Stimulated activated CD8-positive, alpha-beta memory T cell treated with anti-CD3 and anti-CD28 coated beads, Interleukin-7, amount 100 ng/mL, for 4 hours (primary cell): ENCODE measurements around the gene NPFFR1.

ENCODE experiments used
- DNase-seq, 2 donors: peaks; one replicate each; pipeline ENCODE4 v3.0.0-alpha.2; 2020; ENCODE audit warnings: low read depth in 2 of 2

The NPFFR1 gene

DNA sequence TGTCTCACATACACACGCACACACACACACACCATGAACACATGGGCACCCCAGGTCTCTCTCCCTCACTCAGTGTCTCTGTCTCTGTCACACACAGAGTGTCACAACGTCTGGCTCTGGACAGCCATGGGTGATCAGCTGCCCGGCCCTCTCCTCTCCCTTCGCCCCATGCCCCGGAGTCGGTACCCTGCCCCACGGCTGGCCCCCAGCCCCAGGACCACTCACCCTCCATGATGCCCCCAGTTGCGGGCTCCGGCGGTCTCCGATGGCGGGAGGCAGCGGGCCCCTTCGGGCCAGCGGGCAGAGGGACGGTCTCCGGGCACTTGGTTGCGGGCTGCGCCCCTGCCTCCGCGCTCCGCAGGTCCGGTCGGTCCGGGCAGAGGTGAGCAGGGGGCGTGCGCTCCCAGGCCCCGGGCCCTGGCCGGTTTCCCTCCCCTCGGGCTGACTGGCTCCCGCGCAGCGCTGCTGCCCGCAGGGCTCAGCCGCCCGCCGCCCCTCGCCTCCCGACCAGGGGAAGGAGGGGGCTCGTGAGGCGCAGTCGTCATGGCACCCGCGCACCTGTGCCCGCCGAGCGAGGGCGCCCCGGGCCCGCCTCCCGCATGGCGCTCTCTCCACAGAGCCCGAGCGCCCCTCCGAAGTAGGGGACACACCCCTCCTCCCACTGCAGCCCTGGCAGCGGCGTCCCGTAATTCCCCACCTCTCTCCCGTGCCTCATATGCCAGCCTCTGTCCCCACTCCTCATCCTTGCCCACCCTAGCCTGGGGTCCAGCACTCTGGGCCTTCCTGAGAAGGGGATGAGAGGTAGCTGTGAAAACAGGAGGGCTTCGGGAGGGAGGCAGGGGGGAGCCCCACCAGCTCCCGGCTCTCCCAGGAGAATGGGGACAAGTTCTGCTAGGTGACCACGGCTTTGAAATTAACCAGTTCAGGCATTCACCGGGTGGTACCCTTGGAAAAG, at the start of gene NPFFR1:
Gene NPFFR1 (minus strand): TSS at position 560 of the 955 bp plus-strand sequence. CDS start 328 bp downstream, at position 232.
- DNase-seq: no peak

DNA sequence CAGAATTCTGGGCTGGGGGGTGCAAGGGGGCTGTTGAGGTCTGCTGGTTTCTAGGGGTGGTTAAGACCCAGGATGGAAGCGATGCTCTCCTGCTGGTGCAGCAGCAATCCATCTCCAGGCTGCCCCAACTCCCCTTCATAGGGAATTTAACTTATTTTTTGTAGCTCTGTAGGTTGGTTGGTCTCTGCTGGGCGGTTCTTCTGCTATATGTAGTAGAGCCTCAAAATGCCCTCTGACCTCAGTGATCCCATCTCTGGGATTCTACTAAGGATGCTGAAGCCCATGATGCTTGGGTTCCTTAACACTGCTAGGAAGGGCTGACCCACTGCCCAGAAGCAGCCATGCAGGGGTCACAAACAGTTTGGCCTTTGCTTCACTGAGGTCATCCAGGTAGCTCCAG, 49.5 kb upstream of the NPFFR1 start:
- no peak for DNase-seq

DNA sequence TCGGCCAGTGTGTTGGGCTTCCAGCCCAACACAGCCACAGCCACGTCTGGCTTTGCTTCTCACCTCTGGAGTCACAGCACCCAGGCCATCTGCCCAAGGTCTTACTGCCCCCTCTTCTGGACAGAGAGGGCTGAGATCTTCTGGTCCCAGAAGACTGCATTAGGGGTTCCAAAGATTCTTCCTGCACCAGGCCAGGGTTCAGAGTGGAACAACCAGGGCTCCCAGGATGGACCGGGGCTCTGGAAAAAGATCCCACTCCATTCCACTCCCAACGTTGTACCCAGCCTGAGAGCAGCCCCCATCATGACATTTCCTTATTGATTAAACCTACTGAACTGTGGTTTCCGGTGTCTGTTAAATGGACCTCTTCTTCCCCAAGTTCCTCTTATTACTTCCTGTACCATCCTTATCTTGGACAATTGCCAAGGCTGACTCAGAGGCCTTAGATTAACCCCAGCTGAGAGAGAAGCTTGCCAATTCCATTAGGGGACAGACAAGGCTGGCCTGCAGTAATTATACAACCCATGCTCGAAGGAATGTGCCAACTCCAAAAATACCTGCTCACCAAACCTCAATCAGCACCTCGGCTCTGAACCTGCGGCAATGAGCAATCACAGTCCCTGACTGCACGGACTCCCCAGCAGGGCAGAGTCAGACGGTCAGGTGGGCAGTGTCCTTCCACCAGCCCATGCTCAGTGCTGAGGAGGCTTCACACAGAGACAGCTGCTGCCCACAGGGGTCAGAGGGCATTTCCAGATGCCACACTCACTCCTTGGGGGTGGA, 47.9 kb upstream of the NPFFR1 start:
- no peak for DNase-seq

- DNase-seq: no peak
Observed at GRCh38 chr10:70331160-70331485, 47.3 kb upstream of the NPFFR1 start.

GRCh38 chr10:70330671-70331070, 46.9 kb upstream of the NPFFR1 start:
- DNase-seq: no peak

DNA sequence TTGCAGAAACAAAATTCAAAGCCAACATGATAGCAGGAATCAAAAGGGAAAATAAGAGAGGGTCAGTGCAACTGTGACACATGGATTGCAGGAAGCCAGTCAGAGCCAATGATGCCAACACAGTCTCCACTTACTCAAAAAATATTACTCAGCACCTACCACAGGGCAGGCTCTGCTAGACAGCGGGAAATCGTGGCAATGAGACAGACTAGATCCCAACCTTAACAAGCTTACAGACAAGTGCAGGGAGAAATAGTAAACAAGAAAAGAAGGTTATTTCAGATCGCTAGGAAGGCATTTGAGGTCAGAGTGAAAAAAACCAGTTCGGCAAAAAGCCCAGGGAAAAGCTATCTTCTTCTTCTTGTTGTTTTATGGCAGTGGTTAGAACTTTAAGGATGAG, 45.2 kb upstream of the NPFFR1 start:
- no peak for DNase-seq

DNA sequence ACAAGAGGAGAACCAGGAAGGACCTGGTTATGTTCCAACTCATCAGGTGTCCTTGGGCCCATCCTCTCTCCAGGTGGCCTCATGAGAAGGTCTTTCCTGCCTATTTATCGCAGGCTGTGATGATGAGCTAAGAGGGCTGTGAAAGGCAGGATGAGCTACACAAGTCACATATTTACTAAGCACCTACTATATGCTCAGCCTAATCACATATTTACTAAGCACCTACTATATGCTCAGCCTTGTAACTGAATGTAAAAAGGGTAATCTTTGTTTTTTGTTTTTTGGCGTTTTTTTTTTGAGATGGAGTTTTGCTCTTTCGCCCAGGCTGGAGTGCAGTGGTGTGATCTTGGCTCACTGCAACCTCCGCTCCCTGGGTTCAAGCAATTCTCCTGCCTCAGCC, 44.2 kb upstream of the NPFFR1 start:
- DNase-seq: no peak

GRCh38 chr10:70324951-70325781, 41.4 kb upstream of the NPFFR1 start:
- no peak for DNase-seq

GRCh38 chr10:70324339-70324861, 40.6 kb upstream of the NPFFR1 start:
- peak; percentile 5 to 15 for DNase-seq

DNA sequence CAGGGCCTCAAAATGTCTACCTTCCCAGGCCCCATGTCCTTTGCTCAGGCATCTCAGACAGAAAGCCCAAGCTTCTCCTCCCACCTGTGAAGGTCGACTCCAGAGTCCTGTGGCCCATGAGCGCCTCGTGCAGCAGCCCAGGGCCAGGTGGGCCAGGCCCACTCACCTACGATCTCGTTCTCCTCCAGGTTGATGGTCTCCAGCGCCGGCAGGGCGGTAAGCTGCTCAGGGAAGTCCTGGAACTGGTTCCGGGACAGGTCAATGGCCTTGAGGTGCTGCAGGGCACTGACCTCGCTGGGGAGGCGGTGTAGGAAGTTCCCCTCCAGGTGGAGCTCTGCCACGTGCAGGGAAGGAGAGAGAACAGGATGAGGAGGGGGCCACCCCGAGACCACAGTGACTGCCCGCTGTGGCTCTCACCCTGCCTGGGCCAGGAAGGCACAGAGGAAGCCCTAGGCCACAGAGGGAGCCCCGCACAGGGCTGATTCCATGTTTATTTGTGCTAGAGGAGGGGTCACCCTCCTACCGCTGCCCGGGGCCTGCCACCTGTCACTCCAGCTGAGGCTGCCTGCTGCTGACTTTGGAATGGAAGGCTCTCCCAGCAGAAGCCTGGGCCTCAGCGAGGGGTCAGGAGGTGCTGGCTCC, 40.0 kb upstream of the NPFFR1 start:
- DNase-seq: no peak

- no peak for DNase-seq
Observed at GRCh38 chr10:70323138-70323696, 39.4 kb upstream of the NPFFR1 start.

- DNase-seq: no peak
Observed at GRCh38 chr10:70321897-70322890, 38.4 kb upstream of the NPFFR1 start.

DNA sequence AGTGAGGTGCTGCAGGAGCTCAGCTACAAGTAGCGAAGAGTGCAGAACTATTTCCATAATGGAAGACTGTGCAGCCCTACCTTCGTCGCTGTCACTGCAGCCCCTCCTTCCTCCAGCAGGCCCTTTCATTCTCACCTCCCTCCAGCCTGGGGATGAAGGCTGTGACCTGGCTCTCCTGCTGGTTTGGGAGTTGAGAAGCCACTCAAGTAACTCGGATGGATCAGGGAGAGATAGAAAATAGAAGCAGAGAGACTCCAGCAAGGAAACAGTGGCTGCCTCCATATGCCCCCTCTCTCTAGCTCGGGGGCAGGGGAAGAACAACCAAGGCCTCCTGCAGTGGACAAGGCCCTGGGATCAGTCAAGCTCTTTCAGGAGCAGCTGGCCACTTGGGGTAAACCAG, 37.4 kb upstream of the NPFFR1 start:
- no peak for DNase-seq

DNA sequence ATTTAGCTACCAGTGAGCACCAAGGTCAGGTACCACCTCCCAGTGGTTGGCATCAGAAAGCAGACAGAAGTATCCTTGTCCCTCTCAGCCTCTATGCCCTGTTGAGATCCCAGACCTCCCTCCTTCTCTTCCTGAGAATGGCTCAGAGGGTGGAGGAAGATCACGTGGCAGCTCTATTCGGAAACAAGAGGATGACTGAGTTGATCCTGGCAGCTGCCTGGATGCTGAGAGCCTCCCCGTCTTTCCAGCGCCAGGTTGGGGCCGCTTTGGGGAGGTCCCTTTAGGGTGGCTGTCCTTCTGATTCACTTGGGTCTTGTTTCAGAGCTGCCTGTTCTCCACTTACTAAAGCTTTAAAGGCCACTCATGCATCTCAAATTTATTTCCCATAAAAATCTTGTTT, 36.9 kb upstream of the NPFFR1 start:
- DNase-seq: no peak

DNA sequence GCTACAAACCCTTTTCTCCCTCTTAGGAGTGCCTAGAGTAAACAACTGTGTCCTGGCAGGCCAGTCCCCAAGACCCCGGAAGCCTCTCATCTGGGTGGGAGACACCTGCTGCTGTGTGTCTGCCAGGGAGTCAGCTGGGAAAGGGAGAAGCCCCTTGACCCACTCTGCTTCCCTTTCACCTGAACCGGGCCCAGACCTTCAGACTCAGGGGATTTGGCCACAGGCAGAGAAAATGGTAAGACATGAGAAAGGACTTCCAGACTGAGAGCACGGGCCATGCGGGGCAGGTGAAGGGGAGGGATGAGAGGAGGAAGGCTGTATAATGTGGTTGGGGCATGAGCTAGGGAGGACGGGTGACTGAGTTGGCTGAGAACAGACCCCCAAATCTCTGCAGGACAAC, 36.0 kb upstream of the NPFFR1 start:
- DNase-seq: no peak

DNA sequence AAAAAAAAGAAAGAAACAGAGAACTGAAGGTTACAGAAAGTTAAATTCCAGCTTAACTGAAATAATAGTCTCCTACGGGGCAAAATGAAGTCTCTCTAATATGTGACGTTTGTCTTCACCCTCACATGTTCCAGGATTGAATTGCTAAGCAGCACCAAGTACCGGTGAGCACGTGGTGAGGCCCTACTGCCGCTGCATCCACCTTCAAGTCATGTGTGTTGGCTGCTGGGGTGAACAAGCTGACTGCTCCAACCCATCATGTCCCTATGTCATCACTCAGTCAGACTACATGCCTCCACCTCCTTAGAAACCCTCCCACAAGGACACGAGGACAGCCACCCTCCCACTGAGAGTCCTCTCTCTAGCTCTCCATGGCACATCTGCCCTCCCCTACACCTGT, 35.4 kb upstream of the NPFFR1 start:
- DNase-seq: no peak

DNA sequence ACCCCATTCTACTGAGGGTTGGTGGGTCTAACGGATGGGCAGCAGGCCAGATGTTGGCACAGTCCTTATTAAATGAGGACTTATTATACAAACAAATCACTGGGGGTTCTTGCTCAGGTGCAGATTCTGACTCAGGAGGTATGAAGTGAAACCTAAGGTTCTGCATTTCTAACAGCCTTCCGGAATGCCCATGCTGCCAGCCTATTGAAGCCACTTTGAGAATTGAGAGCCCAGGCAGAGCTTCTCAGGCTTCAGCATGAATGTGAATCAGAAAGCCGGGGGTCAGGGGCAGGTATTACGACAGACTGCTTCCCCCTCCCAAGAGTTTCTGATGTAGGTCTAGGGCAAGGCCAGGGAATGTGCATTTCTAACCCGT, 34.1 kb upstream of the NPFFR1 start:
- DNase-seq: no peak

DNA sequence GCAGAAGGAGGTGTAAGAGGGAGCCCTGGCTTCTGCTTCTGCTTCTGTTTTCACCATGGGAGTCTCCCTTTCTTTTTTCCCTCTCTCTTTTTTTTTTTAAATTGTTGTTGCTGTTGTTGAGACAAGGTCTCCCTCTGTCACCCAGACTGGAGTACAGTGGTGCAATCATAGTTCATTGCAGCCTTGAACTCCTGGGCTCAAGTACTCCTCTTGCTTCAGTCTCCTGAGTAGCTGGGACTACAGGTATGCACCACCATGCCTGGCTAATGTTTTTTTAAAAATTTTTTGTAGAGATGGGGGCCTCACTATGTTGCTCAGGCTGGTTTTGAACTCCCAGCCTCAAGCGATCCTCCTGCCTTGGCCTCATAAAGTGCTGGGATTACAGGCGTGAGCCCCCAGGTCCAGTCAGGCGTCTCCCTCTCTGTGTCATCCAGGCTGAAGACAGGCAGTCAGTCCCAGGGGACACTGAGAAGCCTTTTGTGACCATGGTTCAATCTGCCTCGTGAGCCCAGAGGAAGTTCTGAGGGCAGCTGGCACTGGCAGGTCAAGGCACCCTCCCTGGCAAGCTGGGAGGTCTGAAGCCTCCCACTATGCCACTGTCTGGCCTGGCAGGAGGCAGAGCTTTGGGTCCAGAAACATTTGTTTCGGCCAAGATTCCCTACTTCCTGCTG, 33.6 kb upstream of the NPFFR1 start:
- DNase-seq: no peak

DNA sequence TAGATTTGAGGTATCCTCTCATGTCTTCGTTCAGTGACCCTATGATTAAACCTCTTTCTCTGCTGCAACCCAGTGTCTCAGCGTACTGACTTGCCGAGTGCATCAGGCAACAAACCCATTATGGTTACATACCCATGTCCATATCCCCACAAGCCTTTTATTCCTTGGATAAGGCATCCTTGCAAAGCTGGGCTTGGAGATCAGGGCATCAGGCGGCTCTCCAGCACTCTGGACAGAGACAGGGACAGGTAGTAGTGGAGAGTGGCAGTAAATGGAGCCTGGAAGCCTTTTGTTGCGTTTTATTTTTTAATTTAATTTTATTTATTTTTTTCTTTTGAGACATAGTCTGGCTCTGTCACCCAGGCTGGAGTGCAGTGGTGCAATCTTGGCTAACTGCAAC, 32.0 kb upstream of the NPFFR1 start:
- no peak for DNase-seq
